Activated naive CD8-positive, alpha-beta T cell (primary cell): ENCODE data around the gene CTTNBP2.

ENCODE experiments used
- H3K27ac Mint-ChIP-seq: one replicate; pipeline ENCODE4 v1.8.0; 2021; ENCODE audit warnings: mixed read lengths
- H3K27me3 Mint-ChIP-seq: one replicate; pipeline ENCODE4 v1.8.0; 2021; ENCODE audit warnings: mixed read lengths
- H3K36me3 Mint-ChIP-seq: one replicate; pipeline ENCODE4 v1.8.0; 2021; ENCODE audit warnings: mixed read lengths
- H3K4me1 Mint-ChIP-seq: one replicate; pipeline ENCODE4 v1.8.0; 2021; ENCODE audit warnings: low read depth, mixed read lengths
- H3K4me3 Mint-ChIP-seq: one replicate; pipeline ENCODE4 v1.8.0; 2021; ENCODE audit warnings: mild to moderate bottlenecking, mixed read lengths
- H3K9me3 Mint-ChIP-seq: one replicate; pipeline ENCODE4 v1.8.0; 2021; ENCODE audit warnings: low read depth, mixed read lengths

The CTTNBP2 gene

DNA sequence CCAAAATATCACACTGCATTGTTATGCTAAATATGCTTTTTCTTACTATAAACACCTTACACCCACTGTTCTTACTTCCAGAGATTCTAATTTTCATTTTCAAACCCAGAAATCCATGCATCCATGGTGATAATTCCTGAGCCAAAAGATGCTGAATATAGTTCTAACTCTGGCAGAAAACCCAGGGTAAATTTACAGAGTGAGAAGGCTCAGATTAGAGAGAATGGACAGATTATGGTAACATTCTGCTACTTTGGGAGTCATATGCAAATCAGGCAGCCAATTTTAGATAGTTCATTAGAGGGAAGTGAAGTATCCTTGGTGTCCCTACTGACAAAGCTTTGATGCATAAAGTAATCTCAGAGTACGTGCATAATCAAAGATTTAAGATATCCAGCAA is 15.4 kb upstream of the CTTNBP2 start:
- H3K27me3 Mint-ChIP-seq: peaks cover 5% of the 10 kb centered on the region
- no peaks in the 10 kb centered on the region for H3K4me1 Mint-ChIP-seq
- peaks cover 3% of the 10 kb centered on the region for H3K9me3 Mint-ChIP-seq
- H3K27ac Mint-ChIP-seq: no peak overlapping the region
- H3K4me3 Mint-ChIP-seq: no peak overlapping the region
- H3K36me3 Mint-ChIP-seq: no peaks in the 10 kb centered on the region

DNA sequence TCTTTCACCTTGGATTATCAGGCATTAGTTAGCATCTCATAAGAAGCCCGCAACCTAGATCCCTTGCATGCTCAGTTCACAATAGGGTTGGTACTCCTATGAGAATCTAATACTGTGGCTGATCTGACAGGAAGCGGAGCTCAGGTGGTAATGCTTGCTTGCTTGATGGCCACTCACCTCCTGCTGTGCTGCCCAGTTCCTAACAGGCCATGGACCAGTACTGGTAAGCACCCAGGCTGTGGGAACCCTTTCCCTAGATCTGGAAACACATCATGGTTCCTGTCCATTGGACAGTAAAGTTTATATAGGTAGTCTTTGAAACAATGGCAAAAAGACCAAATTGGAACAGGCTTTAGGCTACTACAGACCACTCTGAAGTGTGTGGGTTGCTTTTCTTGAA is 9.4 kb upstream of the CTTNBP2 start:
- Mint-ChIP-seq H3K9me3 (no peaks in the 10 kb centered on the region), H3K4me1 (no peaks in the 10 kb centered on the region), H3K27me3 (peaks cover 13% of the 10 kb centered on the region), H3K27ac (no peak overlapping the region), H3K36me3 (no peaks in the 10 kb centered on the region), H3K4me3 (no peak overlapping the region)

DNA sequence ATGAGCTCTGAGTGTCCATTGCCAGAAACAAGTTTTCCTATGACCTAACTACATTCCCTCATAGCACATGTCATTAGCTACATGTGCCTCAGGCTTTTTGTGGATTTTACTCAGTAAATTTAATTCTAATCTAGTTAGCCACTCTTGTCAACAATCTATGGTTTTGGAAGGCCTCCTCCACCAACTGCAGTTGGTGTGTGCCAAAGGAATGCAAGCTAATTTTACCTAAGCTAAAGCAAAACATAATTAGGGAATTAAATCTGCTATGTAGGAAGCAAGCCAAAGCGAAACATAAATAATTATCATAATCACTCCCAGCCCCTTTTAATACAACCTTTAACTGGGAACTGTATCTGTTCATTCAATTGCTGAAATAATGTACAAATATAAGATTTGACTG is 3.5 kb upstream of the CTTNBP2 start:
- H3K27me3 Mint-ChIP-seq: peaks cover 30% of the 10 kb centered on the region
- no peak overlapping the region for H3K4me3 Mint-ChIP-seq
- no peaks in the 10 kb centered on the region for H3K9me3 Mint-ChIP-seq
- peaks cover 18% of the 10 kb centered on the region for H3K4me1 Mint-ChIP-seq
- no peak overlapping the region for H3K27ac Mint-ChIP-seq
- no peaks in the 10 kb centered on the region for H3K36me3 Mint-ChIP-seq

DNA sequence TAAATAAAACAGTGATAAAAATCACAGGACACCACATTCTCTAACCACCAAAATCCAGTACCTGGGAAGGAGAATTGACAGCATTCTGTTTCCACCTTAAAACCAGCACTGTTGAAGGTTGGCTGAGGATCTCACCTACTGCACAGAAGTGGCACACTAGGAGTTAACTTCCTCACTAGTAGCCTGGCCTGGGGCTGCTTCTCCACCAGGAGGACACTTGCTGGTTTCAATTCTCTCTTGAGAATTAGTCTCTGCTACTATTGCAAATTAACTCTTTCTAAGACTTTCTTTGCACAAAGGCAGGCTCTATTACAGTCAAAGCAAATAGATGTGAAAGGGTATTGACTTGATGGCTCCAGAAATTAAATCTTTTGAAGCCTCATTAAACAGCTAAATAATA is 2.3 kb upstream of the CTTNBP2 start:
- Mint-ChIP-seq H3K4me1 (peaks cover 19% of the 10 kb centered on the region), H3K27ac (no peak overlapping the region), H3K4me3 (no peak overlapping the region), H3K9me3 (no peaks in the 10 kb centered on the region), H3K27me3 (peaks cover 33% of the 10 kb centered on the region), H3K36me3 (no peaks in the 10 kb centered on the region)

DNA sequence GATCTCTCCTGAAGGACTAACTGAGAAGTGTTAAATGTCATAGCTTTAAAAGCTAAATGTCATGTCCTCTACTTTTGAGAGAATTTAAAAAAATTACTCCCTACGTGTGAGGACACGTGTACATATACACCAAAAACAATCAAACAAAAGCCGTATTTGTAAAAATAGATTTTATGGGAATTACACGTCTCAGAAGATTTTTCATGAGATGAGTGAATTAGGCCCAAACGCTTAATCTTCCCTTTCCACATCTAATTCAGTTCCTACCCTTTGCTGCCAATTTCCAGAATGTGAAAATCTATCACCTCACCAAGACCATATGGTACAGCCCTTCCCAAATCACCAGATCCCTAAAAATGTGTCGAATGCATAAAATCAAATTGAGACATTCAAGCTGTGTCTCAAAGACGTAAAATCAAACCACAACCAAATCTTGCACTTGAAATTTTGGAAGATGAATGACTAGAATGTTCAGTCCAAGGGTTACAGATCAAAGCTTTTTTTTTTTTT is 1.0 kb upstream of the CTTNBP2 start:
- Mint-ChIP-seq H3K9me3 (no peaks in the 10 kb centered on the region), H3K4me1 (peaks cover 19% of the 10 kb centered on the region), H3K27me3 (peaks cover 39% of the 10 kb centered on the region), H3K4me3 (peak overlapping the region; percentile 83), H3K27ac (no peak overlapping the region), H3K36me3 (no peaks in the 10 kb centered on the region)

DNA sequence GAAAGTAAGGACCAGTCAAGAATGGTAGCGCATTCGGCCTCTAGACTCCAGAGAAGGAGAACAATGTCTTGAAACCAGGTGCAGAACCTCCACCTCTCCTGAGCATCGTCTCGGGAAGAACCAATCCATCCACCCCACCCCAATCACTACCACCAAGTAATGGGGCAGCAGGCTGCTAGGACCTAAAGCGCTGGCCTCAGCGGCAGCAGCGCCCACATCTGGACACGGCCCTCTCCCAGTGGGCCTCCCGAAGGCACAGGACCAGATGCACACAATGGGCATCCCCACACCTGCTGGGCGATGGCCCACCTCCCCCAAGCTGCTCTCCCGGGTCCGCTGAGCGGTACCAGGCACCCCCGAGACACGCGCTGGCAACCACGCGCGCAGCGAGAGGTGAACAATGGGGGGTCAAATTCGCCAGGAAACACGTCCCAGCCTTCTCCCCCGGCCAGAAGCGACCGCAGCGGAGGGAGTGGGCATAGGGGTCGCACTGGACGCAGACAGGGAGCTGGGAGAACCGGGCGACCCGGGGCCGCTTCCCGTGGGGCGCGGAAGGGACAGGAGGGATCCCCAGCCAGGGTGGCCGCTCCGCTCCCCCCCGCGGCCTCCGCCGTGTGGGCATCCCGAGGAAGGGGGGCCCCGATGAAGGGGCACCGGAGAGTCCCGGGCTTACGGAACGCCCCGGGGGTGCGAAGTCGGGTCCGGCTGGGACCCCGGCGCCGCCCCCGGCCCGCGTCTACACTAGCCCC is 506 bp downstream of the CTTNBP2 start:
- no peak overlapping the region for H3K27ac Mint-ChIP-seq
- peaks cover 19% of the 10 kb centered on the region for H3K4me1 Mint-ChIP-seq
- no peaks in the 10 kb centered on the region for H3K36me3 Mint-ChIP-seq
- peak overlapping the region; percentile 76 for H3K4me3 Mint-ChIP-seq
- H3K9me3 Mint-ChIP-seq: no peaks in the 10 kb centered on the region
- peaks cover 39% of the 10 kb centered on the region for H3K27me3 Mint-ChIP-seq

DNA sequence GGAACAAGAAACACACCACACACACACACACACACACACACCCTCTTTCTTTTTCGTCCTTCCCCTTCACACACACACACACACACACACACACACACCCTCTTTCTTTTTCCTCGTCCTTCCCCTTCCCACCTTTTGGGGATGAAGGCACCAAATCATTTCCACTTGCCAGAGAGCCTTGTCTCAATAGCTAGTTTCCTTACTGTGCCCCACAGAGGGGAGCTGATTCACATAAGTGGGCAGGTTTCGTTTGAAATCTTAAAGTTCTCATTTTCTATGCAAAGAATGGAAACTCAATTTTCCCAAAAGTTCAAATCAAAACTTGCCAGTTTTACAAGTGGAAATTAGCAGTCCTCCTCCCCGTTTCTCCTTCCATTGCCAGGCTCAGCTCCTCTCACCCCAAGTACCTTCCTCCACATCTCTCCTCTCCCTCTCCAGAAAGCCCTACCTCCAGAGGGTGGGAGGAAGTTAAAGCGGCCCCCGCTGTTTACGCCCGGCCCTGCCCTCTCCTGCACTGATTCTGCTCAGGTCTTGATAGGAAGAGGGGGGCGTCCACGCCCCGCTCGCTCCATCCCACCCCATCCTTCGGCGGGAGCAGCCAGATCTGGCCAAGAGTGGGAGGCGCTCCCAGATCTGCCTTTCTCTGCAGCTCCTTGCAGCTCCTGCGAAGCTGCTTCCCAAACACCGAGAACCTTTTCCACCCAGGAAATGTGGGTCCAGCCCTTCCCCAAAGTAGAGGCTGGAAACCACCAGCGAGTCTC is 1.3 kb downstream of the CTTNBP2 start:
- Mint-ChIP-seq H3K4me3 (peak overlapping the region; percentile 76), H3K9me3 (no peaks in the 10 kb centered on the region), H3K4me1 (peaks cover 19% of the 10 kb centered on the region), H3K27me3 (peaks cover 44% of the 10 kb centered on the region), H3K27ac (no peak overlapping the region), H3K36me3 (no peaks in the 10 kb centered on the region)

DNA sequence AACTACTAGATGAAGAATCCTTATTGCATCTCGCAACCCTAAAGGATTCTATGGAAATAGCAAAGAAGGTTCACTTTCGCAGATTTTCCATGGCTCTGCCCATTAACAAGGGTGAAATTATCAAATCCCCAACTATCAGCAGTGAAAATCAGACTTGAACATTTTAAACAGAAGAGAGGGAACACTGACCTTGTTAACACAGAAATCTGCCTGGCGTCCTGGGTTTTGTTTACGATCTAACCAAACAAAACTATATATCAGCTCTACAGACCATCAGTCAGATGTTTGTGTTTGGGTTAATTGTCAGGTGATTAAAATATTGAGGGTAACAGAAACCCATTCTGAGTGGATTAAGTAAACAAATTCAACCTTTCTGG is 1.9 kb downstream of the CTTNBP2 start:
- Mint-ChIP-seq H3K9me3 (no peaks in the 10 kb centered on the region), H3K36me3 (no peaks in the 10 kb centered on the region), H3K4me1 (peaks cover 19% of the 10 kb centered on the region), H3K27ac (no peak overlapping the region), H3K27me3 (peaks cover 44% of the 10 kb centered on the region), H3K4me3 (no peak overlapping the region)

DNA sequence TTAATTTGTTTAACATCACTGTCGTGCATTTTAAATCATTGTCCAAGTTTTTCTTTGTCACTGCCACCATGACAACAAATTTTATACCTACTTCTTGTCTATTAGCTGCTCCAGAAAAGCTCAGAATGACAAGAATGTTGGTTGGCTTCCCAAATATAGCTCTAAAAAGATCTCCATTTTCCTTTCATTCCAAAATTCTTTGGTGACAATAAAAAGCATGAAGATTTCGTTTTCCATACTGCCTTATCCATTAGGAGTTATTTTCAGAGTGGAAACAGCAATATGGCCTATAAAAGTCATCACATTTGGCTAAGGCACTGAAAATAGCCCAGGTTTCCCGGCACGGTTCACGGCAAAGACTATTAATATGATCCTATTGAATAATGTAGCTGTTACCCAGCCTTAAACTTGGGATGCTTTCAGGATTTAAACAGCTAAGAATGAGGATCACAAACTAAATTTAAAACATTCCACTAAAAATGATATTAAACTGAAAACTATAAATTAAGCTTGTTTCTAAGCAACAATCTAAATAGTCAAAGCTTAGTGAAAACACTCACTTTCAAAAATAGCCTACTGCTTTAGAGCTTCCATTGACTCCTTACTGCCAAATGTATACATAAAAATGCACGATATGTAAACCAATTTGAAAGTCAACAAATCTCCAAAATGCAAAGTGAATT is 2.7 kb downstream of the CTTNBP2 start:
- Mint-ChIP-seq H3K27me3 (peaks cover 43% of the 10 kb centered on the region), H3K27ac (no peak overlapping the region), H3K9me3 (no peaks in the 10 kb centered on the region), H3K4me1 (peaks cover 19% of the 10 kb centered on the region), H3K36me3 (no peaks in the 10 kb centered on the region), H3K4me3 (no peak overlapping the region)

DNA sequence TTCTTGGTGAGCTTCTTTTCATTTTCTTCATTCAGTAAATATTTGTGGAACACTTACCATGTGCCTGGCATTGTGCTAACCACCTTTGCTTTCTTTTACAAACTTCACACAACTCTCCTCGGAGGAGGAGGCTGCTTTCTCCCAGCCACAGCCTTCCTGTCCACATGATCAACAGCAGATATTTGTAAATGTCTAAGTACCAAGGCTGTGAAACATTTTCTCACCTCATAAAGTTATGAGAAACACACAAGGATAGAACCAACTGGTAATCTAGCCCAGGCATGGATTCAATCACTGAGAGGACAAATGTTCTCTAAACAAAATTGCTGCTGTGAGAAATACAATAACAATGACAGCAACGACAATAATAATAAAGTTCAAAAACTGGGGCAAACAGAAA is 3.9 kb downstream of the CTTNBP2 start:
- H3K27me3 Mint-ChIP-seq: peaks cover 35% of the 10 kb centered on the region
- H3K27ac Mint-ChIP-seq: no peak overlapping the region
- H3K9me3 Mint-ChIP-seq: no peaks in the 10 kb centered on the region
- H3K4me3 Mint-ChIP-seq: no peak overlapping the region
- H3K36me3 Mint-ChIP-seq: no peaks in the 10 kb centered on the region
- peaks cover 18% of the 10 kb centered on the region for H3K4me1 Mint-ChIP-seq

DNA sequence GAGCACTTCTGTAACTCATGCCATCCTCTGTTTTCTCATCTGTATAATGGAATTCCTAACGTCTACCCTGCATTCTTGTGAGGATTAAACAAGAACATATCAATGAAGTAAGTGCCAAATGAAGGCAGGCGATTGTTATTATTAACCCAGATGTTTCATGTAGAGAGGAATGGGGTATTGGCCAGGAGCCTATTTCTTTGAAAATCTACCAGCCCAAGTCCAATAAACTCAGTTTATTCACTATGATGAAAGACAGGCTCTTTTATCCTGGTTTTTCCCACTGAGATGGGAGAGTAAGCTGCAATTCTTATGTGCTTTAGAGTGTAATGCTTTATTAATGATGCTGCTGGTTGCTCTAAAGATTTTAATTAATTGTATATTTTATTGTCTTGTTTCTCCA is 9.6 kb downstream of the CTTNBP2 start:
- Mint-ChIP-seq H3K36me3 (no peaks in the 10 kb centered on the region), H3K4me1 (no peaks in the 10 kb centered on the region), H3K27me3 (peaks cover 18% of the 10 kb centered on the region), H3K9me3 (no peaks in the 10 kb centered on the region), H3K4me3 (no peak overlapping the region), H3K27ac (no peak overlapping the region)

DNA sequence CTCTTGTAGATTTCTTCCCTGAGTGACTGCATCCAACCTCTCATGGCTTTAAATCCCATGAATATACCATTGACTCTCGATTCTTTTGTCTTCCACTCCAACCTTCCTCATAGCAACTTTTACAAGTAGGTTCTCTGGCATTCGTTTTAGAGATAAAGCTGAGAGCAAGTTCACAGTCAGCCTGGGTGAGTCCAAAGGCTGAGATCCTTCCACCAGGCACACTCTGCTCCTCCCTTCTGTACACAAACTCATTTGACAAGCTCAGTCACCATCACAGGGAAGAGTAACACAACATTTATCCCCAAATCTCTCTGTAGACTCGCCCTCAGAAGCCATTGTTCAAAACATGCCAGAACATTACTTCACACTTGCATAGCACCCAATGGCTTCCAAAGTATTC is 10.9 kb downstream of the CTTNBP2 start:
- H3K9me3 Mint-ChIP-seq: no peaks in the 10 kb centered on the region
- H3K36me3 Mint-ChIP-seq: no peaks in the 10 kb centered on the region
- H3K27me3 Mint-ChIP-seq: peaks cover 18% of the 10 kb centered on the region
- no peak overlapping the region for H3K27ac Mint-ChIP-seq
- no peaks in the 10 kb centered on the region for H3K4me1 Mint-ChIP-seq
- no peak overlapping the region for H3K4me3 Mint-ChIP-seq

DNA sequence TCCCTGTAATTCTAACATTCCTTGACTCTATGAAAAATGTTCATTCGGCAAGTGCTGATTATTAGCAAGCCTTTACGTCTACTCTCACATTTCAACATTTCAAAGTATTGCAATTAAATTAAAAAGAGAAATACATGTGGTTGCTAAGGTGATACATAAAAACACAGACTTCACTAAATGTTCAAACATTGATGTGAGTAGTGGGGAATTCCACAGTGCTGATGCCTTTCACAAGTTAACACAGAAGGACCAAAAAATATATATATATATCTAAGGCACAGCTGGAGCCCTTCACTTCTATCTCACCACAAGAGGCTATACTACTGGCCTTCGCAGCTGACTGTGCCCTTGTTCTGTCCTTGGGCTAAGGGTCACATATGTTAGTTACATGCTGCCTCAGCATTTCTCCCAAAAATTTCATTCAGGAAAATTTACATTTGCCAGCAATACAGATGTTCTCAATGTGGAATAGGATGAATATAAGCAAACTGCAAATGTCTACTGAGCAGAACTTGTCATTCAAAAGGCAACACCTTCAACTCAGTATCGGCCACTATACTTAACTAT is 13.9 kb downstream of the CTTNBP2 start:
- Mint-ChIP-seq H3K4me1 (no peaks in the 10 kb centered on the region), H3K36me3 (no peaks in the 10 kb centered on the region), H3K9me3 (no peaks in the 10 kb centered on the region), H3K4me3 (no peak overlapping the region), H3K27ac (no peak overlapping the region), H3K27me3 (peaks cover 15% of the 10 kb centered on the region)

DNA sequence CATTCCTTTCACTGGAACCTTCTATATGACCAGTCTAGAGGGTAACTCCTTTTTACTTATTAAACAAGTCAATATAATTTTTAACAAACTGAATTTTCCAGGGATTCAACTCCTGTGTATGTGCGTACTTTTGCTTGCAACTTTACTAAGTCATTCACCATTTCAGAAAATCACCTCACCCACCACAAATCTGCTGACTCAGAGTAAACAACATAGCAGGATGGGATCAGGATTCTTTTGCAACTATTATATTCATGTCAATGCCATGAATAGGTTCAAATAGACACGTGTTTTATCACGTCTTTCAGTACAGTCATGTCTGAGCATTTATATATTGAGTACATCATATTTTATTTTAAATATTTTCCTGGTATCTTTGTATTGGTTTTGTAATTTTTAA is 14.5 kb downstream of the CTTNBP2 start:
- H3K36me3 Mint-ChIP-seq: no peaks in the 10 kb centered on the region
- no peak overlapping the region for H3K4me3 Mint-ChIP-seq
- H3K4me1 Mint-ChIP-seq: no peaks in the 10 kb centered on the region
- H3K27me3 Mint-ChIP-seq: peaks cover 15% of the 10 kb centered on the region
- H3K9me3 Mint-ChIP-seq: no peaks in the 10 kb centered on the region
- no peak overlapping the region for H3K27ac Mint-ChIP-seq

DNA sequence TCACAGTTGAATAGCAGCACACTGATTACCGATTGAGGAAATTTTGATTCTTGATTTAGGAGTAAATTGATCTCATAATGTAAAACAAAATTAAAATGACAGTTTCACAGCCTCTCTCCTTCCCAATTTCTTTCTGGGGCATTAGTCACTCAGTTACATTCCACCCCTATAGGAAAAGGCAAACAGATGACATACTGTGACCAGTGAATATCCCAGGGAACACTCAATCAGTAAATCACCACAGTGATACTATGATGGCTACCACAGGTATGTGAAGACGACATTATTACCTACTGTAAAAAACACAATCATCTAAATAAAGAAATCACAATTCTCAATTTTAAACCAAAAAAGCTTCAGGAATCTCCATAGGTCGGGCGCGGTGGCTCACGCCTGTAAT is 15.5 kb downstream of the CTTNBP2 start:
- H3K4me1 Mint-ChIP-seq: no peaks in the 10 kb centered on the region

More for the DNA sequence above, 15.5 kb downstream of the CTTNBP2 start:
- no peak overlapping the region for H3K27ac Mint-ChIP-seq
- H3K36me3 Mint-ChIP-seq: no peaks in the 10 kb centered on the region
- no peak overlapping the region for H3K4me3 Mint-ChIP-seq
- H3K27me3 Mint-ChIP-seq: peaks cover 11% of the 10 kb centered on the region
- H3K9me3 Mint-ChIP-seq: no peaks in the 10 kb centered on the region
